GM12892 (cell line): Measurements from ENCODE around the gene ACSS1.

Source experiments
- POLR2A ChIP-seq: IDR thresholded peaks from 2 replicates; pipeline ENCODE4 v1.6.1; 2011; ENCODE audit warnings: low read depth, low read length, control low read depth
- POLR2AphosphoS5 ChIP-seq: IDR thresholded peaks from 2 replicates; pipeline ENCODE4 v1.6.1; 2011; ENCODE audit warnings: low read depth, low read length, control low read depth
- TAF1 ChIP-seq: IDR thresholded peaks from 2 replicates; pipeline ENCODE4 v1.6.1; 2011; ENCODE audit warnings: low read depth, mild to moderate bottlenecking, control low read depth, low read length, borderline replicate concordance

DNA sequence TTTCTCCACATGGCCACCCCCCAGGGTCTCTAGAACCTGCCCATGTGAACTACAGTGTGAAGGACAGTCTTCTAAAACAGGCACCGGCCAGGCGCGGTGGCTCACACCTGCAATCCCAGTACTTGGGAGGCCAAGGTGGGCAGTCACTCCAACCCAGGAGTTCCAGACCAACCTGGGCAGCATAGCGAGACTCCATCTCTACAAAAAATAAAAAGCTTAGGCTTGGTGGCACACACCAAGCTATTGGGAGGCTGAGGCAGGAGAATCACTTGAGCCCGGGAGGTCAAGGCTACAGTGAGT is 13.7 kb downstream of the ACSS1 start:
- TF ChIP-seq POLR2A, result no peak
- TF ChIP-seq TAF1, result no peak
- no peak for TF ChIP-seq POLR2AphosphoS5
